DND-41 (cell line): ENCODE measurements around the gene NAPA.

Experiments
- CTCF ChIP-seq: IDR thresholded peaks from 2 replicates; pipeline ENCODE4 v1.5.1; 2012; ENCODE audit warnings: borderline replicate concordance, low read length, moderate library complexity, mild to moderate bottlenecking; ENCODE audit not compliant: poor library complexity, severe bottlenecking; ENCODE audit errors: extremely low read depth
- EZH2 ChIP-seq: IDR thresholded peaks from 3 replicates; pipeline ENCODE4 v1.6.1; 2012; ENCODE audit warnings: borderline replicate concordance, low read depth, mild to moderate bottlenecking, moderate library complexity, low read length, inconsistent platforms; ENCODE audit not compliant: severe bottlenecking

GRCh38 chr19:47459477-47459876 is 55.4 kb downstream of the NAPA start:
- TF ChIP-seq CTCF = no peak
- TF ChIP-seq EZH2 = no peak
